OCI-LY1 (cell line): ENCODE data around the gene TOR4A.

Source experiments
- EZH2 ChIP-seq: fragments of 200-600 bp; sonication (generic), shearing (Covaris generic); IDR thresholded peaks from 2 replicates; pipeline ENCODE4 v1.8.0; 2017; ENCODE audit warnings: borderline replicate concordance, mixed run types, mild to moderate bottlenecking, antibody characterized with exemption, low read length, moderate library complexity, mixed read lengths
- TF ChIP-seq, protein P1 (sequence below): fragments of 200-600 bp; sonication (generic), shearing (Covaris generic); IDR thresholded peaks from 2 replicates; pipeline ENCODE4 v1.5.1; 2017; ENCODE audit warnings: mild to moderate bottlenecking, antibody characterized with exemption, low read length, moderate library complexity, mixed read lengths

DNA sequence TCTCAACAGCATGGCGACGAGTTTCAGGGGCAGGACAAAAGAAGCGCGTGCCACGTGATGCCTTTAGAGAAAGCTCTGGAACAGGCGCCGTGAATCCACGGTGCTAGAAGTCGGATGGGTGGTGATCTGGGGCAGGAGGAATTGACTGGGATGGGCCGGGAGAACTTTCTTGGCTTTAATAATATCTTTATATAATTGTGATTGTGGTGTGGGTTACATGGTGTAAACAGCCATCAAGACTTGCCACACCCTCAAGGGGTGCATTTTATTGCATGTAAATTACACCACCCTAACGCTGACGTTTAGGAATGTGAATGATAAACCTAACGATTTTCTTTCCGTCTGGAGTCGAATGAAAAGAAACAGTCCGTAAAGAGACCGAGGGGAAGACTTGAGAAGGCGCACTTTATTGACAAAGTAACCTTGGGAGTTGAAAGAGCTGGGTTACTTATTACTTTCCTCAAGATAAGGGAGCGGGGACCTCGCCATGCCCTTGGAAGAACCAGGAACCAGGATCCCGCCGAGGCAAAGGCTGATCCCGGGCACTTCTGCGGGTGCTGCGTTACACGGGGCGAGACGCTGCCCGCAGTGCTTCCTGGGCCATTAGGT, 16.1 kb downstream of the TOR4A start:
- TF ChIP-seq, protein P1, sequence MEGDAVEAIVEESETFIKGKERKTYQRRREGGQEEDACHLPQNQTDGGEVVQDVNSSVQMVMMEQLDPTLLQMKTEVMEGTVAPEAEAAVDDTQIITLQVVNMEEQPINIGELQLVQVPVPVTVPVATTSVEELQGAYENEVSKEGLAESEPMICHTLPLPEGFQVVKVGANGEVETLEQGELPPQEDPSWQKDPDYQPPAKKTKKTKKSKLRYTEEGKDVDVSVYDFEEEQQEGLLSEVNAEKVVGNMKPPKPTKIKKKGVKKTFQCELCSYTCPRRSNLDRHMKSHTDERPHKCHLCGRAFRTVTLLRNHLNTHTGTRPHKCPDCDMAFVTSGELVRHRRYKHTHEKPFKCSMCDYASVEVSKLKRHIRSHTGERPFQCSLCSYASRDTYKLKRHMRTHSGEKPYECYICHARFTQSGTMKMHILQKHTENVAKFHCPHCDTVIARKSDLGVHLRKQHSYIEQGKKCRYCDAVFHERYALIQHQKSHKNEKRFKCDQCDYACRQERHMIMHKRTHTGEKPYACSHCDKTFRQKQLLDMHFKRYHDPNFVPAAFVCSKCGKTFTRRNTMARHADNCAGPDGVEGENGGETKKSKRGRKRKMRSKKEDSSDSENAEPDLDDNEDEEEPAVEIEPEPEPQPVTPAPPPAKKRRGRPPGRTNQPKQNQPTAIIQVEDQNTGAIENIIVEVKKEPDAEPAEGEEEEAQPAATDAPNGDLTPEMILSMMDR = no peak
- TF ChIP-seq EZH2 = no peak
